ENCODE data around the gene POLR1F.

GRCh38 chr7:19744075-19744474 lies 35.2 kb upstream of the POLR1F start:
- TF ChIP-seq MAZ (IDR thresholded peaks at IDR 0.05; ENCODE audit: borderline replicate concordance, low read depth, low read length) (no peak), CTCF (conservative IDR thresholded peaks at IDR 0.05; ENCODE audit: low read depth, low read length) (no peak), CEBPB (IDR thresholded peaks at IDR 0.05; ENCODE audit: low read depth, low read length) (no peak), RFX5 (IDR thresholded peaks at IDR 0.05; ENCODE audit: low read depth, low read length) (no peak), POLR2A (IDR thresholded peaks at IDR 0.05; ENCODE audit: low read depth, low read length) (no peak), BHLHE40 (IDR thresholded peaks at IDR 0.05; ENCODE audit: low read depth, low read length) (no peak), ELK1 (IDR thresholded peaks at IDR 0.05; ENCODE audit: borderline replicate concordance, low read depth, low read length) (no peak), NFE2L2 (IDR thresholded peaks at IDR 0.05; ENCODE audit: low read depth, low read length) (no peak), RCOR1 (IDR thresholded peaks at IDR 0.05; ENCODE audit: insufficient replicate concordance, low read length) (no peak), MAFK (IDR thresholded peaks at IDR 0.05; ENCODE audit: low read depth, low read length) (peak; percentile 96), RAD21 (IDR thresholded peaks at IDR 0.05; ENCODE audit: low read length) (no peak), USF2 (IDR thresholded peaks at IDR 0.05; ENCODE audit: low read depth, low read length) (no peak)

All from IMR-90 (cell line).